HG03520 (cell line): ENCODE data around the gene RRH.
"Not testable (repeated sequence)": the region's sequence is repeated elsewhere in the genome, so short reads cannot be mapped to it uniquely, and the experiment has no call there.

Experiments
- ATAC-seq: cut with Tn5 transposase; IDR thresholded peaks from one replicate; pipeline ENCODE4 v1.9.1; 2021; ENCODE audit warnings: mild to moderate bottlenecking, moderate library complexity; ENCODE audit not compliant: unreplicated experiment

Gene RRH, protein sequence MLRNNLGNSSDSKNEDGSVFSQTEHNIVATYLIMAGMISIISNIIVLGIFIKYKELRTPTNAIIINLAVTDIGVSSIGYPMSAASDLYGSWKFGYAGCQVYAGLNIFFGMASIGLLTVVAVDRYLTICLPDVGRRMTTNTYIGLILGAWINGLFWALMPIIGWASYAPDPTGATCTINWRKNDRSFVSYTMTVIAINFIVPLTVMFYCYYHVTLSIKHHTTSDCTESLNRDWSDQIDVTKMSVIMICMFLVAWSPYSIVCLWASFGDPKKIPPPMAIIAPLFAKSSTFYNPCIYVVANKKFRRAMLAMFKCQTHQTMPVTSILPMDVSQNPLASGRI

GRCh38 chr4:109827672-109828071 lies at the start of gene RRH:
Gene RRH, plus strand, starts transcription at chr4:109827972. Its CDS starts 56 bp downstream, at chr4:109828028.
- ATAC-seq, result no peak

DNA sequence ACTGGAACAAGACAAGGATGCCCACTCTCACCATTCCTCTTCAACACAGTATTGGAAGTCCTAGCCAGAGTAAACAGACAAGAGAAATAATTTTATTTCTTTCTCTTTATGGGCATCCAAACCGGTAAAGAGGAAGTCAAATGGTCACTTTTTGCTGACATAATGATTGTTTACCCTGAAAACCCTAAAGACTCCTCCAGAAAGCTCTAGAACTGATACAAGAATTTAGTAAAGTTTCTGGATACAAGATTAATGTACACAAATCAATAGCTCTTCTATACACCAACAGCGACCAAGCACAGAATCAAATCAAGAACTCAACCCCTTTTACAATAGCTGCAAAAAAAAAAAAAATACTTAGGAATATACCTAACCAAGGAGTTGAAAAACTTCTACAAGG lies 45.7 kb upstream of the RRH start:
- ATAC-seq, result not testable (repeated sequence)

DNA sequence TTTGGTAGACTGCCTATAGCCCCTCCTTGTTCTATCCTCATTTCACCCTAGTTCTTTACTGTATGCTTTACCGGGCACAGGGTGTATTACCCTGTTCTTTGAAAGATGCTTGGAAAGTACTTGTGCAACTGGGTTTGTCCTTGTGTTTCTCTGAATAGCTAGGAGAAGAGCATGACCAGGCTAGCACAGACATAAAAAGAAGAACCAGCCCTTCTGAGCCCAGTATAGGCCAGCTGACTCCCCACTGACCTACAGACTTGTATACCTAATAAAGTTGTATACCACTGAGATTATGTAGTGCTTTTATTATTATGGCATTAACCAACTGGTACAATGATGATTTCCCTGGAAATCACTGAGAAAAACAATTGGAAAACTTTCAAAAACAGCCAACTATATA lies 40.9 kb upstream of the RRH start:
- no peak for ATAC-seq

- ATAC-seq, result no peak
These were observed 40.0 kb upstream of the RRH start for GRCh38 chr4:109787807-109788206.

GRCh38 chr4:109795059-109795458 lies 32.7 kb upstream of the RRH start:
- ATAC-seq, result no peak

- no peak for ATAC-seq
These were observed 28.9 kb upstream of the RRH start for GRCh38 chr4:109798866-109799265.

DNA sequence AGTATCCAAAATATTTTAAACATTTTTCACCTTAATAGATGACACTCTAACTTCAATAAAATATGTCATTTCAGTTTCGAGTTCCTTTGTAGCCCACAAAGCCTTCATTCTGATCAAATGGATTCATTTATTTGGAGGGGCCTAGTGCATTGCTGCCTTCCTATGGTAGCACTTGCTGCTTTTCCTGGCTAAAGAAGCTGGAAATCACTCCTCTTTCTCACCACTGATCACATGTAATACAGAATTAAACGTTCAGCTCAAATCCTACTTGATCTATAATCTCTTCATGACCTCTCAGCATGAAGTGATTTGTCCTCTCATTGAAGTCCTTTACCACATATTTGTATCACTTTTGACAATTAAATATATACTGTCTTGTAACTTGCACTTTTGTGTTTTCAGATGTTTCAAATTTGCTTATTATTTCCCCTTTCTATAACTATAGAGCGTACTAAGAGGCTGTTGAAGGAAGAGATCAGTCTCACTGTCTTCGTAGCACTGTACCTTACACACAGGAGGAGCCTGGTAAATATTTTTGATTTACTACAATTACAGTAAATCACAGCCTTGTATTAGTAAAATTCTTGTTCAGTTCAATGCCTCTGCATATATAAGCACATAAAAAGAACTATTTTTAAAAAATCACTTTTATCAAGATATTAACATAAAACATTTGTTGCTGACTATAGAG lies 26.5 kb upstream of the RRH start:
- no peak for ATAC-seq

DNA sequence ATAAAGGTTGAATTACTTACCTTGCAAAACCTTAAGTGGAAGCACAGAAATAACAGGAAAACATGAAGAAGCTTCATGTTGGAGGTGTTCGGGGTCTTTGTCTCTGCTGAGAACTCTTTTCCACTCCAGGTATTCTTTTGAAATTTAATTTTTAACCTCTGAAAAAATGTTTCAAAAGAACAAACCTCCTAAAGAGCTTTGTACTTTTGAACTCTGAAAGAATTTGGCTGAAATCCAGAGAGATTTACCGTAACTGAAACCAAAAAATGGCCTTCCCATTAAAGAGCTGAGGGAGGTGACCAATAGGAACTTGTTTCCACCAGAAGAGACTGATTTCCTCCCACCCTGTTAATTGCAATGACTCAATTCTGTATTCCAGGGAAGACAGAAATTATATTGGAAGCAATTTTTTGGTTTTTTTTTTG lies 25.9 kb upstream of the RRH start, which contains the start of gene CFI:
TSS of gene CFI (minus strand) at position 105 of the 425 bp plus-strand sequence. CDS start at position 77, 28 bp downstream.
- no peak for ATAC-seq

- peak; percentile 59 for ATAC-seq
These were observed 23.7 kb upstream of the RRH start for GRCh38 chr4:109803924-109804571.

- no peak for ATAC-seq
These were observed 18.1 kb upstream of the RRH start for GRCh38 chr4:109809655-109810054.

DNA sequence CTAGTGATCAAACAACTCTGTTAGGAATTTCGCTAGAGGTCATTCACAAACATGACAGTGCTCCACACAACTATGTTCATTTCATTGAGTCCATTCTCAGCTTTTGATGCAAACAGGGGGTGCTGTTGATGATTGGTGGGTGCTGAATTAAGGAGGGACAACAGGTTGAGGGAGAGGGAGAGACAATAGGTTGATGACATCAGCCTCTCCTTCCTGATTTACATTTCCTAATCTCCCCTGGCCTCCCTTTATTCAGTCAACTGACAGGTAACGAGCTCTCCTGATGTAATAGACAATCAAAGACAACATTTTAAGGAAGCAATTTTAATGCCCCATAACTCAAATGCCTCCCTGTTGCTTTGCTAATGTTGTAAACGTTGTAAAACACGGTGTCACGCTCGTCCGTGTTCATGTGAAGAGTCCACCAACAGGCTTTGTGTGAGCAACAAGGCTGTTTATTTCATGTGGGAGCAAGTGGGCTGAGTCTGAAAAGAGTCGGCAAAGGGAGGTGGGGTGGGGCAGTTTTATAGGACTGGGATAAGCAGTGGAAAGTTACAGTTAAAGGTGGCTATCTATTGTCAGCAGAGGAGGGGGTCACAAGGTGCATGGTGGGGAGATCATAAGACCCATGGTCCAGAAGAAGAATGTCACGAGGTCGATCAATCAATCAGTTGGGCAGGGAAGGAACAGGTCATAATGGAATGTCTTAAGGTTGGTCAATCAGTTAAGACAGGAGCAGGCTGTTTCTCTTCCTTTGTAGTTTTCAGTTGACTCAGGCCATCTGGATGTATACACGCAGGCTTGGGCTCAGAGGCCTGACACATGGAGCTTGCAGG lies 17.0 kb upstream of the RRH start:
- no peak for ATAC-seq

- ATAC-seq, result no peak
These were observed 16.1 kb upstream of the RRH start for GRCh38 chr4:109811707-109812106.

GRCh38 chr4:109815151-109816081 lies 12.4 kb upstream of the RRH start, which contains the start of gene GAR1:
Gene GAR1, plus strand, starts transcription at chr4:109815762. Its CDS starts 403 bp downstream, at chr4:109816165.
- peak; percentile 99 for ATAC-seq

- no peak for ATAC-seq
These were observed 11.7 kb upstream of the RRH start for GRCh38 chr4:109816082-109816442.

- ATAC-seq, result no peak
These were observed 10.9 kb upstream of the RRH start for GRCh38 chr4:109816894-109817293.

DNA sequence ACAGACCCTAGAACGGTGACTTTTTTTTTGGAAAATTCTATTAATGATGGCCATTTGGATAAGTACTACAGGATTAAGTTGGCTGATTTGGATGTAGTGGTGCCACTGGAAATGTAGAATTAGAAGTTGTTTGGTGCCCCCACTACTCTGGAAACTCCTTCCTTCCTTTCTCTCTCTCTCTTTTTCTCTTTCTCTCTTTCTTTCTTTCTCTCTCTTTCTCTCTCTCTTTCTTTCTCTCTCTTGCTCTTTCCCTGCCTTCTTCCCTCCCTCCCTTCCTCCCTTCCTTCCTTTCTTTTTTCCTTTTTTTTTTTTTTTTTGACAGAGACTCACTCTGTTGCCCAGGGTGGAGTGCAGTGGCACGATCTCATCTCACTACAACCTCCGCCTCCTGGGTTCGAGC lies 9.5 kb upstream of the RRH start:
- no peak for ATAC-seq

DNA sequence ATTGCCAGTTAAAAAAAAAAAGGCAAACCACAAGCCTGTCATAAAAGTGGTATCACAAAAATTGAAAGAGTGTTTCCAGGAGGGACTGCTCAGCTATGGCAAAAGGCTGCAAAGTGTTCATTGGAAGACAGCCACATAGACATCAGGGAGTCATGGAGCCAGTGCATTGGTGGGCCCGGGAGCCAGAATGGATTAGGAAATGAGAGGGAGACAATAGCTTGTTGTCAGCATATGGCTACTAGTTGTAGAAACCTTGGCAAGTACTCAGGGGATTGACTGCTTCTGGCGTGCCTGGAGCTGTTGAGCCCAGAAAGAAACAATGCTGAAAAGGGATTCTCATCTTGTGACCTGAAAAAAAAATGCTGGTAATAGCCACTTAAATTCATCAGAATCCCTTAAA lies 7.2 kb upstream of the RRH start:
- ATAC-seq, result no peak

GRCh38 chr4:109821185-109821584 lies 6.6 kb upstream of the RRH start:
- no peak for ATAC-seq

DNA sequence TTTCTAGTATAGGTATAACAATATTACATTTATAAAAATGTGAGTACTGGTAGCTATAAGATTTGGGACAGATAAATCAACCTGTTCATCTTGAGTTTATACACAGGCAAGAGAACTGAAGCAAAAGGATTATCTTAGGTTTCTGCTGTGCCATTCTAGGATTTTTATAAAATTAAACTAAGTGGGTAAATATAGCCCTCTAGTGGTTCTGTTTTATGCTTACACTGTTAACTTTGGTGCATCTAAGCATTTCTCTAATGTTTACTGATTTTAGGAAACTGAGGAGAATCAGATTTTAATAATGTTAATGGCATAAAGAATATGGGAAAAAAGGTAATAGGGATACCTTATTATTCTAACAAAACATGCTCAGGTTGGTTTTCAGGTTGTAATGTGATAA lies 1.1 kb upstream of the RRH start:
- ATAC-seq, result peak; percentile 65

GRCh38 chr4:109833756-109834155 lies 6.0 kb downstream of the RRH start:
- no peak for ATAC-seq
